WTC11 (cell line): ENCODE data around the gene SLC15A2. TPM values are rescaled to one million over a fixed set of nuclear protein-coding genes. Genes with fewer than 3 reads are reported as not detected.

Experiments
- ATAC-seq: fragments of 200-7000 bp; cut with Tn5 transposase; 2 replicates; pipeline ENCODE4 v1.10.0; 2021; ENCODE audit warnings: mild to moderate bottlenecking, moderate library complexity
- CTCF ChIA-PET: fragments of 300-600 bp; sonication (Branson Sonifier 250); formaldehyde crosslinking; loops from one replicate; lab custom pipeline; 2021; ENCODE audit warnings: antibody characterized with exemption; lab: Charles Lee
- POLR2A ChIA-PET: fragments of 350-600 bp; sonication (Branson Sonifier 250); formaldehyde crosslinking; loops from one replicate; lab custom pipeline; 2021; ENCODE audit warnings: antibody characterized with exemption; lab: Charles Lee
- DNase-seq: peaks from one replicate; pipeline ENCODE4 v3.0.0; 2021; ENCODE audit warnings: low spot score
- H3K27ac Mint-ChIP-seq: 2 replicates; pipeline ENCODE4 v1.8.0; 2021; ENCODE audit warnings: mixed read lengths
- H3K27me3 Mint-ChIP-seq: 2 replicates; pipeline ENCODE4 v1.8.0; 2021; ENCODE audit warnings: low read depth, mild to moderate bottlenecking, moderate library complexity, mixed read lengths
- H3K36me3 Mint-ChIP-seq: 2 replicates; pipeline ENCODE4 v1.8.0; 2021; ENCODE audit warnings: mixed read lengths
- H3K4me1 Mint-ChIP-seq: 2 replicates; pipeline ENCODE4 v1.8.0; 2022; ENCODE audit warnings: mixed read lengths
- H3K4me3 Mint-ChIP-seq: 2 replicates; pipeline ENCODE4 v1.8.0; 2021; ENCODE audit warnings: mild to moderate bottlenecking, moderate library complexity, mixed read lengths
- H3K9me3 Mint-ChIP-seq: 2 replicates; pipeline ENCODE4 v1.8.0; 2021; ENCODE audit warnings: mixed read lengths
- ATF1 ChIP-seq: sonication (generic); formaldehyde crosslinking; IDR thresholded peaks from 2 replicates; pipeline ENCODE4 v1.8.1; 2023; ENCODE audit warnings: mild to moderate bottlenecking, moderate library complexity, missing genetic modification reagents
- CREM ChIP-seq: sonication (generic); formaldehyde crosslinking; IDR thresholded peaks from 2 replicates; pipeline ENCODE4 v1.8.1; 2022; ENCODE audit warnings: mild to moderate bottlenecking, missing genetic modification reagents, moderate library complexity
- FOXP1 ChIP-seq: sonication (generic); formaldehyde crosslinking; IDR thresholded peaks from 2 replicates; pipeline ENCODE4 v1.8.0; 2022; ENCODE audit warnings: missing genetic modification reagents, mild to moderate bottlenecking, moderate library complexity, borderline replicate concordance
- GABPB1 ChIP-seq: sonication (generic); formaldehyde crosslinking; IDR thresholded peaks from 2 replicates; pipeline ENCODE4 v1.8.1; 2023; ENCODE audit warnings: mild to moderate bottlenecking, missing genetic modification reagents
- GTF2I ChIP-seq: fragments of 250-450 bp; sonication (Bioruptor Pico); conservative IDR thresholded peaks from 2 replicates; pipeline ENCODE4 v1.4.0; 2021; ENCODE audit warnings: mild to moderate bottlenecking
- JUN ChIP-seq: sonication (generic); formaldehyde crosslinking; IDR thresholded peaks from 2 replicates; pipeline ENCODE4 v1.8.0; 2023; ENCODE audit warnings: mild to moderate bottlenecking, missing genetic modification reagents
- NFE2L1 ChIP-seq: sonication (generic); formaldehyde crosslinking; IDR thresholded peaks from 2 replicates; pipeline ENCODE4 v1.8.1; 2023; ENCODE audit warnings: missing genetic modification reagents
- NR1H2 ChIP-seq: sonication (generic); formaldehyde crosslinking; IDR thresholded peaks from 2 replicates; pipeline ENCODE4 v1.9.0; 2021; ENCODE audit warnings: mild to moderate bottlenecking, moderate library complexity, missing genetic modification reagents
- RORB ChIP-seq: fragments of 250-450 bp; sonication (Bioruptor Pico); IDR thresholded peaks from 2 replicates; pipeline ENCODE4 v1.9.0; 2021; ENCODE audit warnings: mild to moderate bottlenecking
- SOX15 ChIP-seq: fragments of 250-450 bp; sonication (Bioruptor Pico); IDR thresholded peaks from 2 replicates; pipeline ENCODE4 v1.9.0; 2021; ENCODE audit warnings: mild to moderate bottlenecking
- ZBTB21 ChIP-seq: sonication (generic); formaldehyde crosslinking; IDR thresholded peaks from 2 replicates; pipeline ENCODE4 v1.8.1; 2023; ENCODE audit warnings: mild to moderate bottlenecking, missing genetic modification reagents, borderline replicate concordance
- ZNF121 ChIP-seq: sonication (generic); formaldehyde crosslinking; IDR thresholded peaks from 2 replicates; pipeline ENCODE4 v1.8.0; 2023; ENCODE audit warnings: missing genetic modification reagents
- ZNF232 ChIP-seq: sonication (generic); formaldehyde crosslinking; IDR thresholded peaks from 2 replicates; pipeline ENCODE4 v1.8.0; 2022; ENCODE audit warnings: mild to moderate bottlenecking, missing genetic modification reagents
- total RNA-seq: library from RNA; stranded (reverse); gene quantifications from 3 replicates; pipeline ENCODE4 v1.2.3, GENCODE V29; 2021
- TF ChIP-seq, protein P1 (sequence below): sonication (generic); formaldehyde crosslinking; IDR thresholded peaks from 2 replicates; pipeline ENCODE4 v1.8.0; 2022; ENCODE audit warnings: mild to moderate bottlenecking, missing genetic modification reagents
- TF ChIP-seq, protein P2 (sequence below): sonication (generic); formaldehyde crosslinking; conservative IDR thresholded peaks from 2 replicates; pipeline ENCODE4 v1.8.1; 2022; ENCODE audit warnings: mild to moderate bottlenecking, missing genetic modification reagents
- TF ChIP-seq, protein P3 (sequence below): sonication (generic); formaldehyde crosslinking; IDR thresholded peaks from 2 replicates; pipeline ENCODE4 v1.8.1; 2023; ENCODE audit warnings: mild to moderate bottlenecking, missing genetic modification reagents
- TF ChIP-seq, protein P4 (sequence below): fragments of 250-450 bp; sonication (Bioruptor Pico); IDR thresholded peaks from 2 replicates; pipeline ENCODE4 v2.1.2; 2022; ENCODE audit warnings: mild to moderate bottlenecking, moderate library complexity
- TF ChIP-seq, protein P5 (sequence below): sonication (generic); formaldehyde crosslinking; IDR thresholded peaks from 2 replicates; pipeline ENCODE4 v1.8.0; 2022; ENCODE audit warnings: mild to moderate bottlenecking, missing genetic modification reagents
- TF ChIP-seq, protein P6 (sequence below): fragments of 250-450 bp; sonication (Bioruptor Pico); IDR thresholded peaks from 2 replicates; pipeline ENCODE4 v1.9.0; 2021; ENCODE audit warnings: mild to moderate bottlenecking

SLC15A2 gene
- total RNA-seq, 1 experiment from 2014 or later, result 2.4 TPM

DNA sequence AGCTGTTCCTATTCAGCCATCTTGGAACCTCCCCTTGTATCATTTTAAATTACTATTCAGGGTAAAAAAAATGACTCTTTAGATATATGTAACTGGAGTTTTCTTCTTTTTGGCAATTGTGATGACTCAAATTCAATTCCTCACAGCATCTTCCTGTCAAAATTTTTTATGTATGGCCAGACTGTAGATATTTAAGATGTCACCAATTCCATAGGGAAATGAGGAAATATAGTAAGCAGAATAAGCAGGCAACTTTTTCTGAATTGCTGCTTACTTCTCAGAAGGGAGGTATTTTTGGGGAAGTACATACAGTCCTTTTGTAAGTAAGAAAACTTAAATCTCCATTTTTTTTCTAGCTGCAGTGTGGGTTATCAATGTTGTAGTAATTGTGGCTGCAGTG, 30.4 kb upstream of the SLC15A2 start (continued):
- TF ChIP-seq, protein P1, sequence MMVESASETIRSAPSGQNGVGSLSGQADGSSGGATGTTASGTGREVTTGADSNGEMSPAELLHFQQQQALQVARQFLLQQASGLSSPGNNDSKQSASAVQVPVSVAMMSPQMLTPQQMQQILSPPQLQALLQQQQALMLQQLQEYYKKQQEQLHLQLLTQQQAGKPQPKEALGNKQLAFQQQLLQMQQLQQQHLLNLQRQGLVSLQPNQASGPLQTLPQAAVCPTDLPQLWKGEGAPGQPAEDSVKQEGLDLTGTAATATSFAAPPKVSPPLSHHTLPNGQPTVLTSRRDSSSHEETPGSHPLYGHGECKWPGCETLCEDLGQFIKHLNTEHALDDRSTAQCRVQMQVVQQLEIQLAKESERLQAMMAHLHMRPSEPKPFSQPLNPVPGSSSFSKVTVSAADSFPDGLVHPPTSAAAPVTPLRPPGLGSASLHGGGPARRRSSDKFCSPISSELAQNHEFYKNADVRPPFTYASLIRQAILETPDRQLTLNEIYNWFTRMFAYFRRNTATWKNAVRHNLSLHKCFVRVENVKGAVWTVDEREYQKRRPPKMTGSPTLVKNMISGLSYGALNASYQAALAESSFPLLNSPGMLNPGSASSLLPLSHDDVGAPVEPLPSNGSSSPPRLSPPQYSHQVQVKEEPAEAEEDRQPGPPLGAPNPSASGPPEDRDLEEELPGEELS (CRISPR knock-in tag), result no peak
- TF ChIP-seq RORB (no peak), ZNF232 (no peak), CREM (CRISPR knock-in tag) (no peak), ZNF121 (CRISPR knock-in tag) (no peak), GTF2I (CRISPR knock-in tag) (no peak)
- TF ChIP-seq, protein P2, sequence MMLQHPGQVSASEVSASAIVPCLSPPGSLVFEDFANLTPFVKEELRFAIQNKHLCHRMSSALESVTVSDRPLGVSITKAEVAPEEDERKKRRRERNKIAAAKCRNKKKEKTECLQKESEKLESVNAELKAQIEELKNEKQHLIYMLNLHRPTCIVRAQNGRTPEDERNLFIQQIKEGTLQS (CRISPR knock-in tag), result no peak

DNA sequence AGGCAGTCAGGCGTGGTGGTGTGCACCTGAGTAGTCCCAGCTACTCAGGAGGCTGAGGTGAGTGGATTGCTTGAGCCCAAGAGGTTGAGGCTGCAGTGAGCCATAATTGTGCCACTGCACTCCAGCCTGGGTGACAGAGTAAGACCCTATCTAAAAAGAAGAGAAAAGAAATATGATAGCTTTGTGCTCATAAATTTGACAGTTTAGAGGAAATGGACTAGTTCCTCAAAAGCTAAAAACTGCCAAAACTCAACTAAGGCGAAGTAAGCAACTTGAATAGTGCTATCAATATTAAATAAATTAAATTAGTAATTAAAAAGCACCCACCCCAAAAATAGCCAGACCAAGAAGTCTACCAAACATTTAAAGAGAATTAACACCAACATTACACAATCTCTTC, 24.5 kb upstream of the SLC15A2 start:
- H3K4me1 Mint-ChIP-seq, result no peaks in the 10 kb centered on the region

More for the DNA sequence above, 24.5 kb upstream of the SLC15A2 start:
- no peak overlapping the region for H3K4me3 Mint-ChIP-seq
- no peak for ATAC-seq
- CTCF ChIA-PET, result no interaction called here
- DNase-seq, result no peak
- POLR2A ChIA-PET, result no interaction called here
- H3K36me3 Mint-ChIP-seq, result peaks cover 4% of the 10 kb centered on the region
- H3K27me3 Mint-ChIP-seq, result no peaks in the 10 kb centered on the region
- no peak overlapping the region for H3K27ac Mint-ChIP-seq
- H3K9me3 Mint-ChIP-seq, result 0 out of 2 replicates have a peak, but pooled peaks cover 3% of the 10 kb centered on the region
- TF ChIP-seq, protein P3, sequence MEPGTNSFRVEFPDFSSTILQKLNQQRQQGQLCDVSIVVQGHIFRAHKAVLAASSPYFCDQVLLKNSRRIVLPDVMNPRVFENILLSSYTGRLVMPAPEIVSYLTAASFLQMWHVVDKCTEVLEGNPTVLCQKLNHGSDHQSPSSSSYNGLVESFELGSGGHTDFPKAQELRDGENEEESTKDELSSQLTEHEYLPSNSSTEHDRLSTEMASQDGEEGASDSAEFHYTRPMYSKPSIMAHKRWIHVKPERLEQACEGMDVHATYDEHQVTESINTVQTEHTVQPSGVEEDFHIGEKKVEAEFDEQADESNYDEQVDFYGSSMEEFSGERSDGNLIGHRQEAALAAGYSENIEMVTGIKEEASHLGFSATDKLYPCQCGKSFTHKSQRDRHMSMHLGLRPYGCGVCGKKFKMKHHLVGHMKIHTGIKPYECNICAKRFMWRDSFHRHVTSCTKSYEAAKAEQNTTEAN (CRISPR knock-in tag), result no peak
- TF ChIP-seq, protein P2 (CRISPR knock-in tag), result no peak
- TF ChIP-seq ZBTB21 (CRISPR knock-in tag), result no peak
- TF ChIP-seq JUN (CRISPR knock-in tag), result no peak
- no peak for TF ChIP-seq FOXP1 (CRISPR knock-in tag)
- TF ChIP-seq, protein P4, sequence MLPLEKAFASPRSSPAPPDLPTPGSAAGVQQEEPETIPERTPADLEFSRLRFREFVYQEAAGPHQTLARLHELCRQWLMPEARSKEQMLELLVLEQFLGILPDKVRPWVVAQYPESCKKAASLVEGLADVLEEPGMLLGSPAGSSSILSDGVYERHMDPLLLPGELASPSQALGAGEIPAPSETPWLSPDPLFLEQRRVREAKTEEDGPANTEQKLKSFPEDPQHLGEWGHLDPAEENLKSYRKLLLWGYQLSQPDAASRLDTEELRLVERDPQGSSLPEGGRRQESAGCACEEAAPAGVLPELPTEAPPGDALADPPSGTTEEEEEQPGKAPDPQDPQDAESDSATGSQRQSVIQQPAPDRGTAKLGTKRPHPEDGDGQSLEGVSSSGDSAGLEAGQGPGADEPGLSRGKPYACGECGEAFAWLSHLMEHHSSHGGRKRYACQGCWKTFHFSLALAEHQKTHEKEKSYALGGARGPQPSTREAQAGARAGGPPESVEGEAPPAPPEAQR, result no peak
- TF ChIP-seq, protein P5, sequence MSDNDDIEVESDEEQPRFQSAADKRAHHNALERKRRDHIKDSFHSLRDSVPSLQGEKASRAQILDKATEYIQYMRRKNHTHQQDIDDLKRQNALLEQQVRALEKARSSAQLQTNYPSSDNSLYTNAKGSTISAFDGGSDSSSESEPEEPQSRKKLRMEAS, result no peak
- TF ChIP-seq SOX15 (CRISPR knock-in tag), result no peak
- no peak for TF ChIP-seq ATF1 (CRISPR knock-in tag)
- TF ChIP-seq, protein P6, sequence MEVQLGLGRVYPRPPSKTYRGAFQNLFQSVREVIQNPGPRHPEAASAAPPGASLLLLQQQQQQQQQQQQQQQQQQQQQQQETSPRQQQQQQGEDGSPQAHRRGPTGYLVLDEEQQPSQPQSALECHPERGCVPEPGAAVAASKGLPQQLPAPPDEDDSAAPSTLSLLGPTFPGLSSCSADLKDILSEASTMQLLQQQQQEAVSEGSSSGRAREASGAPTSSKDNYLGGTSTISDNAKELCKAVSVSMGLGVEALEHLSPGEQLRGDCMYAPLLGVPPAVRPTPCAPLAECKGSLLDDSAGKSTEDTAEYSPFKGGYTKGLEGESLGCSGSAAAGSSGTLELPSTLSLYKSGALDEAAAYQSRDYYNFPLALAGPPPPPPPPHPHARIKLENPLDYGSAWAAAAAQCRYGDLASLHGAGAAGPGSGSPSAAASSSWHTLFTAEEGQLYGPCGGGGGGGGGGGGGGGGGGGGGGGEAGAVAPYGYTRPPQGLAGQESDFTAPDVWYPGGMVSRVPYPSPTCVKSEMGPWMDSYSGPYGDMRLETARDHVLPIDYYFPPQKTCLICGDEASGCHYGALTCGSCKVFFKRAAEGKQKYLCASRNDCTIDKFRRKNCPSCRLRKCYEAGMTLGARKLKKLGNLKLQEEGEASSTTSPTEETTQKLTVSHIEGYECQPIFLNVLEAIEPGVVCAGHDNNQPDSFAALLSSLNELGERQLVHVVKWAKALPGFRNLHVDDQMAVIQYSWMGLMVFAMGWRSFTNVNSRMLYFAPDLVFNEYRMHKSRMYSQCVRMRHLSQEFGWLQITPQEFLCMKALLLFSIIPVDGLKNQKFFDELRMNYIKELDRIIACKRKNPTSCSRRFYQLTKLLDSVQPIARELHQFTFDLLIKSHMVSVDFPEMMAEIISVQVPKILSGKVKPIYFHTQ (CRISPR knock-in tag), result no peak
- no peak for TF ChIP-seq GABPB1 (CRISPR knock-in tag)
- TF ChIP-seq NR1H2, result no peak
- TF ChIP-seq NFE2L1, result no peak
